WTC11 (cell line): ENCODE measurements around the gene TTC7B.

Source experiments
- ELF4 ChIP-seq: sonication (generic); formaldehyde crosslinking; IDR thresholded peaks from 2 replicates; pipeline ENCODE4 v1.8.1; 2022; ENCODE audit warnings: low read depth, mild to moderate bottlenecking, moderate library complexity, missing genetic modification reagents
- EMX1 ChIP-seq: fragments of 250-450 bp; sonication (Bioruptor Pico); IDR thresholded peaks from 2 replicates; pipeline ENCODE4 v1.8.0; 2021; ENCODE audit warnings: mild to moderate bottlenecking
- IRF2 ChIP-seq: sonication (generic); formaldehyde crosslinking; IDR thresholded peaks from 2 replicates; pipeline ENCODE4 v1.8.0; 2022; ENCODE audit warnings: low read depth, missing genetic modification reagents, borderline replicate concordance
- TEAD4 ChIP-seq: sonication (generic); formaldehyde crosslinking; IDR thresholded peaks from 2 replicates; pipeline ENCODE4 v1.8.0; 2022; ENCODE audit warnings: mild to moderate bottlenecking, missing genetic modification reagents
- ZNF416 ChIP-seq: fragments of 250-450 bp; sonication (Bioruptor Pico); IDR thresholded peaks from 2 replicates; pipeline ENCODE4 v1.9.0; 2021; ENCODE audit warnings: mild to moderate bottlenecking, inconsistent platforms
- TF ChIP-seq, protein P1 (sequence below): fragments of 200-600 bp; IDR thresholded peaks from 2 replicates; pipeline ENCODE4 v1.8.0; 2022; ENCODE audit warnings: antibody characterized with exemption
- TF ChIP-seq, protein P2 (sequence below): sonication (generic); formaldehyde crosslinking; IDR thresholded peaks from 2 replicates; pipeline ENCODE4 v1.8.1; 2022; ENCODE audit warnings: low read depth, mild to moderate bottlenecking, moderate library complexity, missing genetic modification reagents, borderline replicate concordance
- TF ChIP-seq, protein P3 (sequence below): sonication (generic); formaldehyde crosslinking; IDR thresholded peaks from 2 replicates; pipeline ENCODE4 v1.8.0; 2023; ENCODE audit warnings: missing genetic modification reagents
- TF ChIP-seq, protein P4 (sequence below): sonication (generic); formaldehyde crosslinking; IDR thresholded peaks from 2 replicates; pipeline ENCODE4 v1.8.1; 2022; ENCODE audit warnings: low read depth, missing genetic modification reagents, borderline replicate concordance
- TF ChIP-seq, protein P5 (sequence below): sonication (generic); formaldehyde crosslinking; IDR thresholded peaks from 2 replicates; pipeline ENCODE4 v1.8.0; 2023; ENCODE audit warnings: mild to moderate bottlenecking, missing genetic modification reagents
- TF ChIP-seq, protein P6 (sequence below): sonication (generic); formaldehyde crosslinking; IDR thresholded peaks from 2 replicates; pipeline ENCODE4 v1.8.1; 2023; ENCODE audit warnings: mild to moderate bottlenecking, moderate library complexity, missing genetic modification reagents

DNA sequence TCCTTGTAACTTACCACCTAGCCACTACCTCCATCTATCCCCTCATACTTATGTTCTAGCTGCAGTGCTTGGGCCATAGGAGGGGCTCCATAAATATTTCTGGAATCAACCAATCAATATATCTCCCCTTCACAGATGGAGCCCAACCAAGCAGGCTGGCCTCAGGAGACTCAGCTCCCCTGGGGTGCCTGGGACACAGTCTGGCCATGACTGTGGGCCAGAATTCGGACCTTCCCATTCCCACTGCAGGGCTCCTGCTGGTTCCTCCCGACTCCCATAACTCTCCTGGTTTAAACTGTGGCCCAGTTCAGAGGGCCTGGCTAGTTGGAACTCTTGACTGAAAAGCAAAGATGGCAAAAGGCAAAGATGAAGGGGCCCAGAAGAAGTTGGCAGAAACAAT, 13.0 kb downstream of the TTC7B start:
- TF ChIP-seq, protein P1, sequence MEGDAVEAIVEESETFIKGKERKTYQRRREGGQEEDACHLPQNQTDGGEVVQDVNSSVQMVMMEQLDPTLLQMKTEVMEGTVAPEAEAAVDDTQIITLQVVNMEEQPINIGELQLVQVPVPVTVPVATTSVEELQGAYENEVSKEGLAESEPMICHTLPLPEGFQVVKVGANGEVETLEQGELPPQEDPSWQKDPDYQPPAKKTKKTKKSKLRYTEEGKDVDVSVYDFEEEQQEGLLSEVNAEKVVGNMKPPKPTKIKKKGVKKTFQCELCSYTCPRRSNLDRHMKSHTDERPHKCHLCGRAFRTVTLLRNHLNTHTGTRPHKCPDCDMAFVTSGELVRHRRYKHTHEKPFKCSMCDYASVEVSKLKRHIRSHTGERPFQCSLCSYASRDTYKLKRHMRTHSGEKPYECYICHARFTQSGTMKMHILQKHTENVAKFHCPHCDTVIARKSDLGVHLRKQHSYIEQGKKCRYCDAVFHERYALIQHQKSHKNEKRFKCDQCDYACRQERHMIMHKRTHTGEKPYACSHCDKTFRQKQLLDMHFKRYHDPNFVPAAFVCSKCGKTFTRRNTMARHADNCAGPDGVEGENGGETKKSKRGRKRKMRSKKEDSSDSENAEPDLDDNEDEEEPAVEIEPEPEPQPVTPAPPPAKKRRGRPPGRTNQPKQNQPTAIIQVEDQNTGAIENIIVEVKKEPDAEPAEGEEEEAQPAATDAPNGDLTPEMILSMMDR: no peak
- TF ChIP-seq EMX1 (CRISPR knock-in tag): no peak
- no peak for TF ChIP-seq ZNF416
- TF ChIP-seq IRF2 (CRISPR knock-in tag): no peak
- TF ChIP-seq, protein P2, sequence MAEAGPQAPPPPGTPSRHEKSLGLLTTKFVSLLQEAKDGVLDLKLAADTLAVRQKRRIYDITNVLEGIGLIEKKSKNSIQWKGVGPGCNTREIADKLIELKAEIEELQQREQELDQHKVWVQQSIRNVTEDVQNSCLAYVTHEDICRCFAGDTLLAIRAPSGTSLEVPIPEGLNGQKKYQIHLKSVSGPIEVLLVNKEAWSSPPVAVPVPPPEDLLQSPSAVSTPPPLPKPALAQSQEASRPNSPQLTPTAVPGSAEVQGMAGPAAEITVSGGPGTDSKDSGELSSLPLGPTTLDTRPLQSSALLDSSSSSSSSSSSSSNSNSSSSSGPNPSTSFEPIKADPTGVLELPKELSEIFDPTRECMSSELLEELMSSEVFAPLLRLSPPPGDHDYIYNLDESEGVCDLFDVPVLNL (CRISPR knock-in tag): no peak
- TF ChIP-seq, protein P3, sequence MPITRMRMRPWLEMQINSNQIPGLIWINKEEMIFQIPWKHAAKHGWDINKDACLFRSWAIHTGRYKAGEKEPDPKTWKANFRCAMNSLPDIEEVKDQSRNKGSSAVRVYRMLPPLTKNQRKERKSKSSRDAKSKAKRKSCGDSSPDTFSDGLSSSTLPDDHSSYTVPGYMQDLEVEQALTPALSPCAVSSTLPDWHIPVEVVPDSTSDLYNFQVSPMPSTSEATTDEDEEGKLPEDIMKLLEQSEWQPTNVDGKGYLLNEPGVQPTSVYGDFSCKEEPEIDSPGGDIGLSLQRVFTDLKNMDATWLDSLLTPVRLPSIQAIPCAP: no peak
- TF ChIP-seq ELF4: no peak
- TF ChIP-seq, protein P4, sequence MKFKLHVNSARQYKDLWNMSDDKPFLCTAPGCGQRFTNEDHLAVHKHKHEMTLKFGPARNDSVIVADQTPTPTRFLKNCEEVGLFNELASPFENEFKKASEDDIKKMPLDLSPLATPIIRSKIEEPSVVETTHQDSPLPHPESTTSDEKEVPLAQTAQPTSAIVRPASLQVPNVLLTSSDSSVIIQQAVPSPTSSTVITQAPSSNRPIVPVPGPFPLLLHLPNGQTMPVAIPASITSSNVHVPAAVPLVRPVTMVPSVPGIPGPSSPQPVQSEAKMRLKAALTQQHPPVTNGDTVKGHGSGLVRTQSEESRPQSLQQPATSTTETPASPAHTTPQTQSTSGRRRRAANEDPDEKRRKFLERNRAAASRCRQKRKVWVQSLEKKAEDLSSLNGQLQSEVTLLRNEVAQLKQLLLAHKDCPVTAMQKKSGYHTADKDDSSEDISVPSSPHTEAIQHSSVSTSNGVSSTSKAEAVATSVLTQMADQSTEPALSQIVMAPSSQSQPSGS: no peak
- TF ChIP-seq, protein P5, sequence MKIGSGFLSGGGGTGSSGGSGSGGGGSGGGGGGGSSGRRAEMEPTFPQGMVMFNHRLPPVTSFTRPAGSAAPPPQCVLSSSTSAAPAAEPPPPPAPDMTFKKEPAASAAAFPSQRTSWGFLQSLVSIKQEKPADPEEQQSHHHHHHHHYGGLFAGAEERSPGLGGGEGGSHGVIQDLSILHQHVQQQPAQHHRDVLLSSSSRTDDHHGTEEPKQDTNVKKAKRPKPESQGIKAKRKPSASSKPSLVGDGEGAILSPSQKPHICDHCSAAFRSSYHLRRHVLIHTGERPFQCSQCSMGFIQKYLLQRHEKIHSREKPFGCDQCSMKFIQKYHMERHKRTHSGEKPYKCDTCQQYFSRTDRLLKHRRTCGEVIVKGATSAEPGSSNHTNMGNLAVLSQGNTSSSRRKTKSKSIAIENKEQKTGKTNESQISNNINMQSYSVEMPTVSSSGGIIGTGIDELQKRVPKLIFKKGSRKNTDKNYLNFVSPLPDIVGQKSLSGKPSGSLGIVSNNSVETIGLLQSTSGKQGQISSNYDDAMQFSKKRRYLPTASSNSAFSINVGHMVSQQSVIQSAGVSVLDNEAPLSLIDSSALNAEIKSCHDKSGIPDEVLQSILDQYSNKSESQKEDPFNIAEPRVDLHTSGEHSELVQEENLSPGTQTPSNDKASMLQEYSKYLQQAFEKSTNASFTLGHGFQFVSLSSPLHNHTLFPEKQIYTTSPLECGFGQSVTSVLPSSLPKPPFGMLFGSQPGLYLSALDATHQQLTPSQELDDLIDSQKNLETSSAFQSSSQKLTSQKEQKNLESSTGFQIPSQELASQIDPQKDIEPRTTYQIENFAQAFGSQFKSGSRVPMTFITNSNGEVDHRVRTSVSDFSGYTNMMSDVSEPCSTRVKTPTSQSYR (CRISPR knock-in tag): no peak
- TF ChIP-seq, protein P6, sequence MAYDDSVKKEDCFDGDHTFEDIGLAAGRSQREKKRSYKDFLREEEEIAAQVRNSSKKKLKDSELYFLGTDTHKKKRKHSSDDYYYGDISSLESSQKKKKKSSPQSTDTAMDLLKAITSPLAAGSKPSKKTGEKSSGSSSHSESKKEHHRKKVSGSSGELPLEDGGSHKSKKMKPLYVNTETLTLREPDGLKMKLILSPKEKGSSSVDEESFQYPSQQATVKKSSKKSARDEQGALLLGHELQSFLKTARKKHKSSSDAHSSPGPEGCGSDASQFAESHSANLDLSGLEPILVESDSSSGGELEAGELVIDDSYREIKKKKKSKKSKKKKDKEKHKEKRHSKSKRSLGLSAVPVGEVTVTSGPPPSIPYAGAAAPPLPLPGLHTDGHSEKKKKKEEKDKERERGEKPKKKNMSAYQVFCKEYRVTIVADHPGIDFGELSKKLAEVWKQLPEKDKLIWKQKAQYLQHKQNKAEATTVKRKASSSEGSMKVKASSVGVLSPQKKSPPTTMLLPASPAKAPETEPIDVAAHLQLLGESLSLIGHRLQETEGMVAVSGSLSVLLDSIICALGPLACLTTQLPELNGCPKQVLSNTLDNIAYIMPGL (CRISPR knock-in tag): no peak
- no peak for TF ChIP-seq TEAD4 (CRISPR knock-in tag)
